H1 (cell line): ENCODE results near the gene LHFPL2. TPM values are rescaled to one million over a fixed set of nuclear protein-coding genes. Genes with fewer than 3 reads are reported as not detected.

Source experiments
- CTCF ChIA-PET: fragments of 300-600 bp; sonication (Branson Sonifier 250); formaldehyde crosslinking; loops from one replicate; lab custom pipeline; 2021; ENCODE audit not compliant: partially characterized antibody; lab: Charles Lee
- POLR2A ChIA-PET: fragments of 300-600 bp; sonication (Branson Sonifier 250); formaldehyde crosslinking; loops from one replicate; lab custom pipeline; 2021; ENCODE audit warnings: inconsistent platforms; ENCODE audit not compliant: partially characterized antibody; lab: Charles Lee
- DNase-seq, 2 experiments: peaks; one replicate each; pipeline versions ENCODE4 v3.0.0 to v3.0.0-alpha.2; 2010 to 2022; ENCODE audit warnings: low spot score in 2 of 2, low read depth in 1 of 2, mixed read lengths in 1 of 2
- FAIRE-seq: peaks from 2 replicates; lab custom pipeline; 2011; peaks lifted over from hg19 to GRCh38; lab: Jason Lieb, UNC
- H2AFZ ChIP-seq: 2 replicates; pipeline ENCODE4 v1.8.1; 2012; ENCODE audit warnings: low read length, inconsistent platforms
- H2AK5ac ChIP-seq: 2 replicates; pipeline ENCODE4 v1.6.1; 2013; ENCODE audit warnings: low read depth, low read length
- H2BK120ac ChIP-seq: replicated peaks from 2 replicates; pipeline ENCODE3; 2013; ENCODE audit warnings: low read depth, low read length, inconsistent platforms
- H2BK12ac ChIP-seq: 2 replicates; pipeline ENCODE4 v1.6.1; 2013; ENCODE audit warnings: low read depth, low read length
- H2BK15ac ChIP-seq: 2 replicates; pipeline ENCODE4 v1.6.1; 2013; ENCODE audit warnings: low read length
- H2BK20ac ChIP-seq: 2 replicates; pipeline ENCODE4 v1.6.1; 2013; ENCODE audit warnings: low read length
- H2BK5ac ChIP-seq: 2 replicates; pipeline ENCODE4 v1.6.1; 2013; ENCODE audit warnings: low read depth, low read length
- H3K14ac ChIP-seq: 2 replicates; pipeline ENCODE4 v1.6.1; 2013; ENCODE audit warnings: inconsistent platforms; ENCODE audit not compliant: insufficient read length
- H3K18ac ChIP-seq: 2 replicates; pipeline ENCODE4 v1.6.1; 2013; ENCODE audit warnings: low read length; ENCODE audit errors: extremely low read depth
- H3K23ac ChIP-seq: 2 replicates; pipeline ENCODE4 v1.6.1; 2013; ENCODE audit warnings: inconsistent platforms; ENCODE audit not compliant: insufficient read length
- H3K23me2 ChIP-seq: 2 replicates; pipeline ENCODE4 v1.6.1; 2013; ENCODE audit warnings: low read depth, low read length
- H3K27ac ChIP-seq: 2 replicates; pipeline ENCODE4 v1.6.1; 2011; ENCODE audit warnings: low read depth, low read length, inconsistent platforms
- H3K27me3 ChIP-seq, 4 experiments: replicated peaks in 1 of 4; 1 replicate in 1 of 4; 2 replicates in 3 of 4; pipeline versions ENCODE4 v1.6.1 to v1.8.1; 2011 to 2013; ENCODE audit warnings: low read length in 3 of 4, mild to moderate bottlenecking in 3 of 4, inconsistent platforms in 2 of 4, mixed read lengths in 2 of 4, moderate library complexity in 1 of 4; ENCODE audit not compliant: control insufficient read depth in 3 of 4, insufficient read depth in 3 of 4; ENCODE audit errors: extremely low read depth in 1 of 4
- H3K36me3 ChIP-seq, 4 experiments: 2 replicates each; pipeline versions ENCODE4 v1.6.1 to v1.8.1; 2011 to 2013; ENCODE audit warnings: mild to moderate bottlenecking in 4 of 4, low read length in 3 of 4, moderate library complexity in 2 of 4, control low read depth in 1 of 4, inconsistent platforms in 1 of 4; ENCODE audit not compliant: insufficient read depth in 4 of 4, control insufficient read depth in 2 of 4
- H3K4ac ChIP-seq: replicated peaks from 2 replicates; pipeline ENCODE3; 2013; ENCODE audit warnings: low read length, low read depth, mixed read lengths, inconsistent platforms; ENCODE audit not compliant: insufficient read length
- H3K4me1 ChIP-seq, 4 experiments: replicated peaks in 1 of 4; 1 replicate in 1 of 4; 2 replicates in 3 of 4; pipeline versions ENCODE4 v1.6.1 to v1.8.1; 2011 to 2013; ENCODE audit warnings: low read length in 3 of 4, inconsistent platforms in 2 of 4, mixed read lengths in 1 of 4; ENCODE audit not compliant: insufficient read depth in 4 of 4, control insufficient read depth in 3 of 4
- H3K4me2 ChIP-seq, 2 experiments: 2 replicates each; pipeline versions ENCODE4 v1.6.1 to v1.8.1; 2011 to 2013; ENCODE audit warnings: low read depth in 2 of 2, low read length in 2 of 2, control low read depth in 1 of 2, inconsistent platforms in 1 of 2, mild to moderate bottlenecking in 1 of 2; ENCODE audit not compliant: insufficient read depth in 1 of 2
- H3K4me3 ChIP-seq, 4 experiments: fragments of 200-600, 300-600 bp in 1 of 4; sonication (generic), shearing (Covaris generic), sonication (Bioruptor Twin) in 1 of 4; 2 replicates each; pipeline versions ENCODE4 v1.5.1 to v1.8.1; 2011 to 2016; ENCODE audit warnings: low read length in 4 of 4, low read depth in 3 of 4, control low read depth in 2 of 4, inconsistent platforms in 2 of 4, mild to moderate bottlenecking in 2 of 4, mixed read lengths in 1 of 4, moderate library complexity in 1 of 4; ENCODE audit not compliant: insufficient read depth in 2 of 4; ENCODE audit errors: extremely low read depth in 1 of 4
- H3K56ac ChIP-seq: replicated peaks from 2 replicates; pipeline ENCODE3; 2013; ENCODE audit warnings: low read depth, mild to moderate bottlenecking, mixed read lengths, low read length, inconsistent platforms; ENCODE audit not compliant: insufficient read length
- H3K79me1 ChIP-seq: 2 replicates; pipeline ENCODE4 v1.6.1; 2013; ENCODE audit warnings: low read depth, low read length, control low read depth
- H3K79me2 ChIP-seq, 2 experiments: 2 replicates each; pipeline versions ENCODE4 v1.6.1 to v1.8.1; 2012 to 2013; ENCODE audit warnings: low read length in 2 of 2, mild to moderate bottlenecking in 2 of 2, inconsistent platforms in 1 of 2; ENCODE audit not compliant: insufficient read depth in 2 of 2, control insufficient read depth in 1 of 2
- H3K9ac ChIP-seq, 4 experiments: replicated peaks in 1 of 4; 1 replicate in 1 of 4; 2 replicates in 3 of 4; pipeline versions ENCODE4 v1.6.1 to v1.8.1; 2011 to 2013; ENCODE audit warnings: low read depth in 3 of 4, low read length in 3 of 4, control low read depth in 2 of 4, mild to moderate bottlenecking in 2 of 4, moderate library complexity in 2 of 4, inconsistent platforms in 1 of 4; ENCODE audit errors: extremely low read depth in 1 of 4
- H3K9me3 ChIP-seq, 2 experiments: 2 replicates each; pipeline versions ENCODE4 v1.6.1 to v1.8.1; 2012 to 2013; ENCODE audit warnings: mild to moderate bottlenecking in 2 of 2, moderate library complexity in 2 of 2, control low read depth in 1 of 2, inconsistent platforms in 1 of 2, low read depth in 1 of 2, low read length in 1 of 2, mixed read lengths in 1 of 2; ENCODE audit not compliant: insufficient read depth in 2 of 2
- H4K20me1 ChIP-seq, 2 experiments: replicated peaks in 1 of 2; 2 replicates each; pipeline versions ENCODE3 to v1.8.1; 2011 to 2013; ENCODE audit warnings: inconsistent platforms in 2 of 2, low read length in 2 of 2, mild to moderate bottlenecking in 1 of 2; ENCODE audit not compliant: insufficient read depth in 2 of 2, control insufficient read depth in 1 of 2
- H4K5ac ChIP-seq: 2 replicates; pipeline ENCODE4 v1.6.1; 2013; ENCODE audit warnings: low read length, low read depth, mixed read lengths, inconsistent platforms; ENCODE audit not compliant: insufficient read length
- H4K8ac ChIP-seq: 2 replicates; pipeline ENCODE4 v1.8.0; 2013; ENCODE audit warnings: mild to moderate bottlenecking, moderate library complexity, low read length, inconsistent platforms; ENCODE audit not compliant: insufficient read depth; ENCODE audit errors: extremely low read depth
- H4K91ac ChIP-seq: replicated peaks from 2 replicates; pipeline ENCODE3; 2013; ENCODE audit warnings: low read length, mixed read lengths, inconsistent platforms; ENCODE audit not compliant: insufficient read length
- ATF3 ChIP-seq: IDR thresholded peaks from 2 replicates; pipeline ENCODE4 v1.6.1; 2011; ENCODE audit warnings: low read depth, mild to moderate bottlenecking, low read length; ENCODE audit not compliant: insufficient read depth
- BRCA1 ChIP-seq: IDR thresholded peaks from 2 replicates; pipeline ENCODE4 v1.6.1; 2012; ENCODE audit warnings: low read depth, low read length, improper control_type of control experiment
- RAD21 ChIP-seq, 2 experiments: IDR thresholded peaks in 1 of 2; conservative IDR thresholded peaks in 1 of 2; 2 replicates each; pipeline ENCODE4 v1.6.1; 2011; ENCODE audit warnings: low read depth in 2 of 2, low read length in 2 of 2, improper control_type of control experiment in 1 of 2, inconsistent platforms in 1 of 2, mild to moderate bottlenecking in 1 of 2, moderate library complexity in 1 of 2
- SIX5 ChIP-seq: IDR thresholded peaks from 2 replicates; pipeline ENCODE4 v1.6.1; 2011; ENCODE audit warnings: mild to moderate bottlenecking, low read depth, low read length
- SRF ChIP-seq: IDR thresholded peaks from 2 replicates; pipeline ENCODE4 v1.6.1; 2011; ENCODE audit warnings: mild to moderate bottlenecking, low read depth, low read length, moderate library complexity
- WGBS, 2 experiments: shearing (Covaris generic) in 1 of 2; methylation state at CpG; one replicate each; pipeline versions ENCODE4 v1.1.6 to v1.1.7; 2013 to 2015; ENCODE audit warnings: low lambda C conversion rate in 2 of 2, mixed read lengths in 2 of 2, inconsistent platforms in 1 of 2, low coverage in 1 of 2, missing lambda C conversion rate in 1 of 2; ENCODE audit not compliant: insufficient replicate concordance in 2 of 2, insufficient coverage in 1 of 2, insufficient read length in 1 of 2; ENCODE audit errors: extremely low coverage in 1 of 2, missing lambda C conversion rate in 1 of 2; 5-methylcytosine and 5-hydroxymethylcytosine counted together
- polyA plus RNA-seq, 7 experiments: library from polyadenylated mRNA; depleted of rRNA in 3 of 7; stranded (reverse) in 5 of 7; unstranded in 2 of 7; fragments of >200 nt in 5 of 7; fragments of 200-250 nt in 2 of 7; gene quantifications; 1 replicate in 5 of 7; 2 replicates in 1 of 7; 4 replicates in 1 of 7; pipeline versions ENCODE4 v1.2.1 to v1.2.3, GENCODE V29; 2011 to 2013; ENCODE audit warnings: missing spikeins in 2 of 7, mixed read lengths in 2 of 7
- total RNA-seq: library from RNA; stranded (reverse); fragmentation: NEBNext Ultra II Directional; extraction: Animal tissue kit (Norgen Biotek cat#: 25700); gene quantifications from 2 replicates; pipeline ENCODE4 v1.2.1, GENCODE V29; 2021

The LHFPL2 gene
- total and polyA plus RNA-seq, 2 of the 8 experiments (the other 6 are each of a cell fraction or from before 2014, with no cell fraction given) = 9.6 to 43.0 TPM

- Histone ChIP-seq H2BK5ac (no peak overlapping the region), H2BK120ac (no peak overlapping the region), H3K23ac (no peak overlapping the region), H3K36me3 (no peaks in the 10 kb centered on the region), H3K56ac (no peak overlapping the region), H3K79me1 (peaks cover 5% of the 10 kb centered on the region), H2AK5ac (no peak overlapping the region), H3K4me2 (no peak overlapping the region), H2BK12ac (no peak overlapping the region), H3K18ac (no peak overlapping the region), H4K91ac (no peak overlapping the region), H3K4ac (no peak overlapping the region), H4K20me1 (no peaks in the 10 kb centered on the region), H3K27me3 (no peaks in the 10 kb centered on the region), H3K4me1 (peaks cover 10 to 25% (median 14%) of the 10 kb centered on the region in 4 experiments), H3K9ac (no peak overlapping the region), H3K27ac (no peak overlapping the region), H3K79me2 (peaks cover 3 to 46% of the 10 kb centered on the region in 2 experiments; a peak in 3 of 4 replicates), H2AFZ (no peak overlapping the region), H3K23me2 (no peaks in the 10 kb centered on the region; the same call in 1 of the 2 replicates), H4K8ac (no peak overlapping the region), H4K5ac (no peak overlapping the region), H3K14ac (no peak overlapping the region), H2BK20ac (no peak overlapping the region), H3K4me3 (no peak overlapping the region), H2BK15ac (no peak overlapping the region), H3K9me3 (no peaks in the 10 kb centered on the region)
- 80% methylated on average over 7 of the region's 7 CpGs; no CpG with 5 or more reads in 1 of the 2 experiments for WGBS, 2 experiments
- CTCF ChIA-PET = interaction anchor here (0.6 to 1.3 kb wide), 4 partner anchors 28 to 255 kb away, joined by 3 to 5 read pairs (median 4); no protein-coding TSS in a partner anchor
- TF ChIP-seq SIX5 (no peak), SRF (no peak), ATF3 (no peak), RAD21 (IDR thresholded peaks at IDR 0.05 in 1 of 2, conservative IDR thresholded peaks at IDR 0.05 in 1 of 2; ENCODE audit: low read depth in 2 of 2, low read length in 2 of 2) (peak in 1 of 2 experiments; percentile 23; a peak in 1 of 4 replicates), BRCA1 (no peak)
- POLR2A ChIA-PET = no interaction called here
- FAIRE-seq (no peak), DNase-seq (no peak)
Measured at GRCh38 chr5:78540335-78541085, 108.1 kb downstream of the LHFPL2 start.
